ENCODE data around the gene TBC1D9. TPM values are rescaled to one million over a fixed set of nuclear protein-coding genes. Genes with fewer than 3 reads are reported as not detected.

TBC1D9 gene
- total and polyA plus RNA-seq, 10 of the 15 experiments (the other 5 are each of a cell fraction or from before 2014, with no cell fraction given), result 0.87 to 14.9 (median 7.1) TPM

- H3K4me3 ChIP-seq, result no peak overlapping the region
- no peak overlapping the region for H2AFZ ChIP-seq (ENCODE audit: control insufficient read depth, low read depth, low read length)
- intact Hi-C loops (cut with micrococcal nuclease; ENCODE audit: unreplicated experiment) (loop anchor here (1.0 kb wide), 1 partner anchor 278 kb away; no protein-coding TSS in a partner anchor), in situ Hi-C loops (cut with MboI) (no loop called here)
- BruUV-seq (replicated peaks), result no TSS peak
- ATAC-seq (peak; percentile 96), FAIRE-seq (peak; percentile 89), DNase-seq (ENCODE audit: low read depth, low spot score) (no peak)
- H3K79me2 ChIP-seq (ENCODE audit: control insufficient read depth, insufficient read depth, low read length), result no peaks in the 10 kb centered on the region
- ChIA-PET SMC1A (ENCODE audit: uncharacterized antibody, unreplicated experiment) (interaction anchor here (1.3 to 1.4 kb wide), 2 partner anchors 246 to 278 kb away, joined by 3 to 5 read pairs; no protein-coding TSS in a partner anchor), RAD21 (ENCODE audit: unreplicated experiment) (interaction anchor here (1.0 kb wide), 1 partner anchor 213 kb away, joined by 3 read pairs; no protein-coding TSS in a partner anchor), CTCF (interaction anchor here (0.7 to 1.2 kb wide), 3 partner anchors 24 to 278 kb away, joined by 3 to 8 read pairs (median 4); no protein-coding TSS in a partner anchor), POLR2A (no interaction called here)
- no peaks in the 10 kb centered on the region for H3K36me3 ChIP-seq (ENCODE audit: control insufficient read depth in 2 of 2, insufficient read depth in 2 of 2, low read length in 1 of 2)
- H4K20me1 ChIP-seq (ENCODE audit: control insufficient read depth, insufficient read depth), result no peaks in the 10 kb centered on the region
- TF ChIP-seq SMC3 (IDR thresholded peaks at IDR 0.05; ENCODE audit: borderline replicate concordance, low read length), result peak; percentile 46; the same call in 1 of the 2 replicates
- TF ChIP-seq RELA (IDR thresholded peaks at IDR 0.05; ENCODE audit: borderline replicate concordance, partially characterized antibody), result no peak
- no peak for TF ChIP-seq MEF2B (IDR thresholded peaks at IDR 0.05; ENCODE audit: partially characterized antibody, poor library complexity, severe bottlenecking)
- TF ChIP-seq RAD21 (IDR thresholded peaks at IDR 0.05; ENCODE audit: insufficient read depth, low read depth, low read length), result peak; percentile 56
- TF ChIP-seq KLF5 (IDR thresholded peaks at IDR 0.05; ENCODE audit: partially characterized antibody), result no peak
- no peak for TF ChIP-seq CUX1 (IDR thresholded peaks at IDR 0.05; ENCODE audit: insufficient replicate concordance, low read depth, low read length)
- no peak for TF ChIP-seq REST (IDR thresholded peaks at IDR 0.05; ENCODE audit: low read depth, low read length)
- TF ChIP-seq CTCF (IDR thresholded peaks at IDR 0.05 in 2 of 3, conservative IDR thresholded peaks at IDR 0.05 in 1 of 3; ENCODE audit: control insufficient read depth in 2 of 3, extremely low read depth in 1 of 3, insufficient read depth in 1 of 3, low read depth in 3 of 3, low read length in 3 of 3), result peak; percentile 54 to 67 (median 65); a peak in 5 of 6 replicates
- TF ChIP-seq TCF3 (IDR thresholded peaks at IDR 0.05; ENCODE audit: borderline replicate concordance, insufficient read depth, low read depth, low read length), result no peak
- H3K27me3 ChIP-seq (replicated peaks in 1 of 2; ENCODE audit: control insufficient read depth in 2 of 2, insufficient read depth in 2 of 2, low read length in 1 of 2), result no peaks in the 10 kb centered on the region
- no peak overlapping the region for H3K9ac ChIP-seq (ENCODE audit: control insufficient read depth, insufficient read depth, low read length)
- no peak overlapping the region for H3K4me2 ChIP-seq (ENCODE audit: control insufficient read depth, insufficient read depth)
- WGBS (ENCODE audit: insufficient coverage, insufficient replicate concordance, low lambda C conversion rate, missing lambda C conversion rate), result 42% methylated on average over 6 of the region's 6 CpGs
- H3K4me1 ChIP-seq (ENCODE audit: control insufficient read depth, insufficient read depth, low read length), result no peaks in the 10 kb centered on the region
- no peaks in the 10 kb centered on the region for H3K9me3 ChIP-seq (replicated peaks; ENCODE audit: control insufficient read depth, insufficient read depth, low read length)
- H3K27ac ChIP-seq (ENCODE audit: control insufficient read depth, insufficient read depth), result no peak overlapping the region
These were observed 118.3 kb downstream of the TBC1D9 start for GRCh38 chr4:140637836-140638235.
